HG03442 (cell line): ENCODE results near the gene GALNT1.

Experiments used
- ATAC-seq: cut with Tn5 transposase; IDR thresholded peaks from one replicate; pipeline ENCODE4 v1.9.1; 2021; ENCODE audit warnings: mild to moderate bottlenecking, moderate library complexity; ENCODE audit not compliant: unreplicated experiment

GALNT1 gene

GRCh38 chr18:35749701-35750100 lies 168.2 kb downstream of the GALNT1 start:
- ATAC-seq = no peak

GRCh38 chr18:35750929-35751328 lies 169.4 kb downstream of the GALNT1 start:
- no peak for ATAC-seq

GRCh38 chr18:35753306-35753910 lies 171.9 kb downstream of the GALNT1 start:
- no peak for ATAC-seq

- ATAC-seq = no peak
Measured at GRCh38 chr18:35754464-35754863, 172.9 kb downstream of the GALNT1 start.

- ATAC-seq = no peak
Measured at GRCh38 chr18:35755369-35755768, 173.8 kb downstream of the GALNT1 start.

GRCh38 chr18:35756506-35757117 lies 175.1 kb downstream of the GALNT1 start:
- no peak for ATAC-seq
